Cardiac muscle cell (in vitro differentiated cells and primary cell): Measurements from ENCODE around the gene OR10G3. TPM values are rescaled to one million over a fixed set of nuclear protein-coding genes. Genes with fewer than 3 reads are reported as not detected.
A peak's percentile ranks its signal among the peaks of the same experiment; 100 is the strongest.

ENCODE experiments used
- DNase-seq, 2 donors: peaks; one replicate each; pipeline versions ENCODE4 v3.0.0 to v3.0.0-alpha.2; 2010 to 2017; ENCODE audit warnings: low read depth in 1 of 2, low spot score in 1 of 2
- H3K27ac ChIP-seq: fragments of 200-600 bp; sonication (generic); 2 replicates; pipeline ENCODE4 v1.5.1; 2016
- H3K27me3 ChIP-seq: fragments of 200-600 bp; sonication (generic); 2 replicates; pipeline ENCODE4 v1.6.0; 2016; ENCODE audit warnings: control low read depth
- H3K36me3 ChIP-seq: fragments of 200-600 bp; sonication (generic); 2 replicates; pipeline ENCODE4 v1.5.1; 2016; ENCODE audit warnings: control low read depth
- H3K4me1 ChIP-seq: fragments of 200-600 bp; sonication (generic); 2 replicates; pipeline ENCODE4 v1.8.1; 2017; ENCODE audit warnings: low read depth, mild to moderate bottlenecking, mixed run types
- H3K4me3 ChIP-seq: fragments of 200-600 bp; sonication (generic); 2 replicates; pipeline ENCODE4 v1.5.1; 2016; ENCODE audit warnings: mild to moderate bottlenecking
- H3K9me3 ChIP-seq: fragments of 200-600 bp; sonication (generic); 2 replicates; pipeline ENCODE4 v1.5.1; 2017; ENCODE audit warnings: low read depth, mild to moderate bottlenecking, control low read depth
- CTCF ChIP-seq: IDR thresholded peaks from 2 replicates; pipeline ENCODE4 v1.5.1; 2012; ENCODE audit warnings: low read depth, mild to moderate bottlenecking, low read length
- polyA plus RNA-seq: library from polyadenylated mRNA; unstranded; fragments of >200 nt; fragmentation: Nextera tagmentation; extraction: Ambion mirVana; gene quantifications from 2 replicates; pipeline ENCODE4 v1.2.1, GENCODE V29; 2016
- total RNA-seq: library from RNA; depleted of rRNA; stranded (reverse); fragments of >200 nt; gene quantifications from 2 replicates; pipeline ENCODE4 v1.2.3, GENCODE V29; 2016

Gene OR10G3
- total and polyA plus RNA-seq, 2 experiments from 2014 or later = not detected

- no peak for TF ChIP-seq CTCF
- Histone ChIP-seq H3K27ac (peak overlapping the region; percentile 61), H3K4me3 (no peak overlapping the region), H3K36me3 (no peaks in the 10 kb centered on the region), H3K4me1 (peaks cover 26% of the 10 kb centered on the region), H3K27me3 (no peaks in the 10 kb centered on the region), H3K9me3 (no peaks in the 10 kb centered on the region)
- no peak for DNase-seq
These were observed 40.5 kb downstream of the OR10G3 start for GRCh38 chr14:21539189-21539940.

GRCh38 chr14:21537090-21537424, 42.8 kb downstream of the OR10G3 start:
- H3K27me3 ChIP-seq = no peaks in the 10 kb centered on the region
- no peak for TF ChIP-seq CTCF
- no peaks in the 10 kb centered on the region for H3K9me3 ChIP-seq
- no peak for DNase-seq
- H3K4me3 ChIP-seq = peak overlapping the region; percentile 59
- H3K27ac ChIP-seq = peak overlapping the region; percentile 27
- H3K36me3 ChIP-seq = no peaks in the 10 kb centered on the region
- H3K4me1 ChIP-seq = peaks cover 18% of the 10 kb centered on the region

DNA sequence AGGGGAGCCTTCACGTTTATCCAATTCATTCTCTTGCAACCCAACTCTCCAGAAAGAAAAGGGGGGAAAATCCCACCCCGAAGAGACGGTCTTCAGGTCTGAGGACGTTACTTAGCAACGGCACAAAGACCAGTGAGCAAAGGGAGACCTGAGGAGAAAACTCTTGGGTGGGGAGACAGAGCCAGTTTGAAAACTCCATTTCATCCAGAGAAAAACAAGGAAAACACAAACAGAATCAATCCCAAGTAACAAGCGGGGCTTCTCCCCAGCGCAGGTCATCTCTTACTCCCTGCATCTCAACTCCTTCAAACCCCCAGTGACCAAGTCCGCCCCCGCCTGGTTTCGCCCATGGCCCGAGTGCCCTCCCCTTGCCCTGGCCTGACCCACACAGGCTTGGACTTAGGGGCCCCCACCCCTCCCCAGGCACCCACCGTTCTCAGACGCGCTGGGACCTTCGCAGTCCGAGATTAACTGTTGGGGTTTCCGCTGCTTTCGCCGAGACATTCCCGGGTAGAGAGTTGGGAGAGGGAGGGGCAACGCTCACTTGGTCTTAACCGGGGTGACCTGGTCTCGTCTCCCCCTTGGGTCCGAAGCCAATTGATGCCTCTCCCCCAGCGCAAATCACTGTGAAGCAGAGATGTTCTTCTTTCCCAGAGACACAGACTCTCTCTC, 43.3 kb downstream of the OR10G3 start:
- H3K9me3 ChIP-seq = no peaks in the 10 kb centered on the region
- H3K27ac ChIP-seq = peak overlapping the region; percentile 27
- H3K4me3 ChIP-seq = peak overlapping the region; percentile 59
- no peaks in the 10 kb centered on the region for H3K36me3 ChIP-seq
- peak in 1 of 2 donors; percentile 36 for DNase-seq
- H3K27me3 ChIP-seq = no peaks in the 10 kb centered on the region
- H3K4me1 ChIP-seq = peaks cover 18% of the 10 kb centered on the region
- no peak for TF ChIP-seq CTCF

DNA sequence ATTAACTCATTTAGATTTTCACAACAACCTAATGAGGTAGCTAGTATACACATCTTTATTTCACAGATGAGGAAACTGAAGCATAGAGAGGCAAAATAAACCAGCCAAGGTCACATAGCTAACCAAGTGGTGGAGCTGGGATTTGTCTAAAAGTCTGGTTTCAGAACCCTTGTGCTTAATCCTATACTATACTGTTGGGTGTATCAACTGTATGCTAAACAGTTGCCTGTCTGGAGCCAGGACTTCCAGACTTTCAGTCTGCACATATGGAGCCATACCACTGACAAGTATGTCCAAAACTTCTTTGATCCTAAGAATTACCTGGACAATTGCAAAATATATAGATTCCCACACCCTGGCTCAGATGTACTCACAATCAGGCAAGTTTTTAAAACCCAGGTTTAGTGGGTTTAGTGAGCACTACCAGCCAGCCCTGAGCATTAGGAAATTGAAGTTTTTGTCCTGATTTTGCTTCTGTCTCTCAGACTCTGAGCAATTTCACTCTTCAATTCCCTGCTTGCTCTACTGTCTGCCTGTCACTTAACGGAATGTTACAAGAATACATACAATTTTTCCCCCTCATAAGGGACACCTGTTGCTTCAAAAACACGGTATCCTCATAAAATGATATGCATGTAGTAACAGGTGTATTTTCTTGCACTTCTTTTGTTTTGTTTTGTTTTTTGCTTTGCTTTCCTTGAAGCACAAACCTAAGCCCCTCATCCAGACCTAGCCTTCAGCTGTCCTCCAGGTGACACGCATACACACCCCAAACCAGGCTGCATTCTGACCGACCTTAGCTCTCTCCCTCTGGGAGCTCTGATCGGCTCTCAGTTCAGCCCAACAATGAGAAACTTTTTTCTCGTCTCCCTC, 44.1 kb downstream of the OR10G3 start:
- H3K27me3 ChIP-seq = no peaks in the 10 kb centered on the region
- H3K9me3 ChIP-seq = no peaks in the 10 kb centered on the region
- peak overlapping the region; percentile 27 for H3K27ac ChIP-seq
- peak overlapping the region; percentile 59 for H3K4me3 ChIP-seq
- DNase-seq = no peak
- H3K4me1 ChIP-seq = peaks cover 18% of the 10 kb centered on the region
- no peaks in the 10 kb centered on the region for H3K36me3 ChIP-seq
- no peak for TF ChIP-seq CTCF

GRCh38 chr14:21534576-21534975, 45.3 kb downstream of the OR10G3 start:
- Histone ChIP-seq H3K27me3 (no peaks in the 10 kb centered on the region), H3K4me1 (peaks cover 14% of the 10 kb centered on the region), H3K4me3 (no peak overlapping the region), H3K36me3 (no peaks in the 10 kb centered on the region), H3K27ac (no peak overlapping the region), H3K9me3 (no peaks in the 10 kb centered on the region)
- no peak for TF ChIP-seq CTCF
- DNase-seq = no peak
